GM18861 (cell line): ENCODE data around the gene DPH2.

Experiments
- ATAC-seq: cut with Tn5 transposase; IDR thresholded peaks from one replicate; pipeline ENCODE4 v1.9.1; 2021; ENCODE audit not compliant: unreplicated experiment

Gene DPH2

DNA sequence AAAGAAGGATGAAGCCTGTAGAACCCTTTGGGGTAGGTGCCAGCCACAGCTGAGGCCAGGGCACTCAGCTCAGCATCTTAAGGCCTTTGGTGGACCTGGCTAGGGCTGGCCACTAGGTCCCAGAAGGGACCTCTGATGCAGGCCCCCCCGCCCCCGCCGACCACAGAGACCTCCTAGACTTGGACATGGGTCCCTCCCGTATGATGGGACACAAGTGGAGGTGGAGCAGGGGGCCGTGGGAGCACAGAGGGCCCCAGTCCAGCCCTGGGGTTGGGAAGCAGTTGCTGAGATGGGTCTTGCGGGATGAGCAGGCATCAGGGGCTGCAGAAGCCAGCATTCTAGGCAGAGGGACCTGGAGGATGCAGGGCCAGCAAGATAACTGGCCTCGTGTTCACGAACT lies 12.4 kb downstream of the DPH2 start:
- no peak for ATAC-seq

DNA sequence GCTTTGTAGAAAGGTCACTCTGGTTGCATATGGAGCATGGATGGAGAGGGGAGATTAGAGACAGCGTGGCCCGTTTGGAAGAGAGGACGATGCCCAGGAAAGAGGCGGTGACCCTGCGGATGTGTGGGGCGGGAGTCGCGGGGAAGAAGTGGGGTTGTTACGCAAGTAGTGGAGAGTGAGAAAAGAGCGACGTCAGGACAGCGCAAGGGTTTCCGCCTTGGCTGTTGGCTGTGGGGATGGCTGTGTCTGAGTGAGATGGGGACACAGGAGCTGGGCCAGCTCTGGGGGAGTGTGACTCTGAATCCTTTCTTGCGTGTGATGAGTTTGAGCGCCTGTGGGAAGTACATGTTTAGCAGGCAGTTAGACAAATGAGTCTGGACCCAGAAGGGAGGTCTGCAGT lies 13.0 kb downstream of the DPH2 start:
- ATAC-seq = no peak

DNA sequence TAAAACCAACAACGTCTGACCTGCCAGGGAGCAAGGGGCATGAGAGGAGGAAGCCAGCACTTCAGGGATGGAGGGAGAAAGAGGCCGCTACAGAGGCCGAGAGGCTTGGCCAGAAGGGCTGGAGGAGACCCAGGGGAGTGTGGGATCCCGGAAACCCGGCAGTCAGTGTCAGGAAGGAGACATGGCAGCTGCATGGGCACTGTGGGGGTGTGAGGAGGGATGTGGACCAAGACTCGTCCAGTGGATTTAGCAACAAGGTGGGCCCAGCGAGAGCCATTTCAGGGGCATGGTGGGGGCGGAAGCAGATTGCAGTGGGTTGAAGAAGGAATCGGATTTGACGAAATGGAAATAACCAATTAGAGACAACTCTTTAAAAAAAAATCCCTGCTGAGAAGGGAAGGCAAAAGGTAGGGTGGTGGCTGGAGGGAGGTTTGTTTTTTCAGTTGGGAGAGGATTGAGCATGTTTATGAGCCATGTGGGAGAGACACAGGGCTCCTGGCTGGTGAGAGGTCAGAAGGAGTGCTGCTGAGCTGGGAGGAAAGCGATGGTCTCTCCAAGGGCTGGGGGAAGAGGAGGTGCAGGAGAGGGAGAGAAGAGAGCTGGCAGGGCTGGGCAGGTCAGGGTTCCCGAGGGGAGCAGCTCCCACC lies 13.6 kb downstream of the DPH2 start:
- no peak for ATAC-seq

DNA sequence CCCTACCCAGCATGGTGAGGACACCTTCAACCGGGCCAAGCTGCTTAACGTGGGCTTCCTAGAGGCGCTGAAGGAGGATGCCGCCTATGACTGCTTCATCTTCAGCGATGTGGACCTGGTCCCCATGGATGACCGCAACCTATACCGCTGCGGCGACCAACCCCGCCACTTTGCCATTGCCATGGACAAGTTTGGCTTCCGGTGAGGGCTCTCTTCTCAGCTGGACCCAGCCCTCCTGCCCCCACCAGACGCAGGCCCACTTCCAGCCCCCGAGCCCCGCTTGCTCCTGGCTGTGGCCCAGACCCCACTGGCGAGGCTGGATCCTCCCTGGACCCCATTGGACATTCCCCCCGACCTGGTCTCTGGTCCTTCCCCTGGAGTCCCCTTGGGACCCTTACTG lies 15.0 kb downstream of the DPH2 start:
- no peak for ATAC-seq

DNA sequence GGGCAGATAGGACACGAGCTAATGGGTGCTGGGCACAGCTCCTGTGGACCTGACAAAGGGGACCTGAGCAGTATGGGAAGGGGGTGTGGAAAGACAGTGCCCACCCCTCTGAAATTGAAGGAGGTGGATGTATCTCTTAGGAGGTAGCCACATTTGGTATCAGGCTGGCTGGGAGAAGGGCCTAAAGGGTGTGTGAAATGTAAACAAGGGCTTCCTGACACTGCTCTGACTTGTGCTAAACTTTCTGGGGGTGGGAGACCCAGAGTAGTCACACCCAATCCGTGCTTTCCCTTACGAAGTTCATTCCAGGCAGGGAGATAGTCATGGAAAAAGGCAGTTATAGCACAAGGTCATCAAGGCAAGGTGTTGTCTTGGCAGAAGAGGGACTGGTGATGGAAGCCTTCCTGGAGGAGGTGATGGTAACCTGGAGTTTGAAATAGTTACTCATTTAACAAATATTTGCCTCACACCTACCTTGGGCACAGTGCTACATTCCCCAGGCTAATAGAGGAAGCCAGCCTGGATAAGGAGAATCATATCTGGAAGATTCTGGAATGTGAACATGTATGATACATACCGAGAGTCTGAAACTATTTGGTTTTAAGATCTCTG lies 16.3 kb downstream of the DPH2 start:
- no peak for ATAC-seq

DNA sequence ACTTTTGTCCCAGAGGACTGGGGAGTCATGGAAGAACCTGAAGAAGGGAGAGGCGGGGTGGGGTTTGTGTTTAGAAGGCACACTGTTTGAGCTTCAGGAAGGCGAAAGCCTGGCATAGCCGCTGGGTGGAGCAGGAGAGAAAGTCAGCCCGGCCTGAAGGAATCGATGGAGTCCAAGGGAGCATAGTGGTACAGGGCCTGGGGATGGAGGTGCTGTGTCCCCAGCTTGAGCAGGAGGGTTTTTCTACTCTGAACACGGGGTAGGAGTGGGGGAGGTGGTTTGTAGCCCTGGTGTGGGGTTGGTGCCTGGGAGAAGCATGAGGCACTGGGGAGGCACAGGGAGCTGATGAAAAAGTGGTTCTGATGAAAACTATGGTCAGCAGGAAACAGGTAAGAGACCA lies 16.9 kb downstream of the DPH2 start:
- no peak for ATAC-seq

DNA sequence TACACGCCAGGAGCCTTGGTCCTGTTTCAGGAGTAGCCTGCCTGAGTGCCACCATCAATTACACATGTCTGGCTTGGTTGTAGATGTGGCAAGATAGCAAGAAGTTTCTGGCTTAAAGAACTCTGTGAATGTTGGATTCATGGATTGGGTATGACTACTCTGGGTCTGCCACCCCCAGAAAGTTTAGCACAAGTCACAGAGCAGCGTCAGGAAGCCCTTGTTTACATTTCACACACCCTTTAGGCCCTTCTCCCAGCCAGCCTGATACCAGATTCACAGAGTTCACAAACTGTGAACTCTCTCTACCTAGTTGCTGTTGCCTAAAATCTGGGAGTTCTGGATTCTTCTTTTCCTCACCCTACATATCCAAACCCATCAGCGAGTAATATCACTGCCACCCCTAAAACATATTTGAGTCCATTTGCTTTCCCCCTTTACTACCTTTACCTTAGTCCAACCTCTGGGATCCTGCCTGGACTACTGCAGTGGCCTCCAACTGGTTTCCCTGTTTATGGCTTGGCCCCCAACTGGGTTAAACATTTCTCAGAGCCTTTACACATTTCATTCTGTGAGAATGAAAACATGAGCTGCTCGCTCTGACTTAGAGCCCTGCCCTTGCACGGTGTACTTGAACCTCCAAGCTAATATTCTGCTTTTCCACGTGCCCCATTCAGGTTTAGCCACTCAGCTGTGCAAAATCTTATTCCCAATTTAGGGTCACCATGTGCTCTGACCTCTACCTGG lies 17.5 kb downstream of the DPH2 start:
- no peak for ATAC-seq

DNA sequence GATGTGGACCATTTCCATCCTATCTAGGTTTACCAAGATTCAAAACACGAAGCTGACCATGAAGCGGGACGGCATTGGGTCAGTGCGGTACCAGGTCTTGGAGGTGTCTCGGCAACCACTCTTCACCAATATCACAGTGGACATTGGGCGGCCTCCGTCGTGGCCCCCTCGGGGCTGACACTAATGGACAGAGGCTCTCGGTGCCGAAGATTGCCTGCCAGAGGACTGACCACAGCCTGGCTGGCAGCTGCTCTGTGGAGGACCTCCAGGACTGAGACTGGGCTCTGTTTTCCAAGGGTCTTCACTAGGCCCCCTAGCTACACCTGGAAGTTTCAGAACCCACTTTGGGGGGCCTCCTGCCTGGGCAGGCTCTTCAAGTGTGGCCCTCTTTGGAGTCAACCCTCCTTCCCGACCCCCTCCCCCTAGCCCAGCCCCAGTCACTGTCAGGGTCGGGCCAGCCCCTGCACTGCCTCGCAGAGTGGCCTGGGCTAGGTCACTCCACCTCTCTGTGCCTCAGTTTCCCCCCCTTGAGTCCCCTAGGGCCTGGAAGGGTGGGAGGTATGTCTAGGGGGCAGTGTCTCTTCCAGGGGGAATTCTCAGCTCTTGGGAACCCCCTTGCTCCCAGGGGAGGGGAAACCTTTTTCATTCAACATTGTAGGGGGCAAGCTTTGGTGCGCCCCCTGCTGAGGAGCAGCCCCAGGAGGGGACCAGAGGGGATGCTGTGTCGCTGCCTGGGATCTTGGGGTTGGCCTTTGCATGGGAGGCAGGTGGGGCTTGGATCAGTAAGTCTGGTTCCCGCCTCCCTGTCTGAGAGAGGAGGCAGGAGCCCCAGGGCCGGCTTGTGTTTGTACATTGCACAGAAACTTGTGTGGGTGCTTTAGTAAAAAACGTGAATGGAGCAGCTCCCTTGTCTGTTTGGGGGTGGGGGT lies 20.7 kb downstream of the DPH2 start:
- no peak for ATAC-seq

DNA sequence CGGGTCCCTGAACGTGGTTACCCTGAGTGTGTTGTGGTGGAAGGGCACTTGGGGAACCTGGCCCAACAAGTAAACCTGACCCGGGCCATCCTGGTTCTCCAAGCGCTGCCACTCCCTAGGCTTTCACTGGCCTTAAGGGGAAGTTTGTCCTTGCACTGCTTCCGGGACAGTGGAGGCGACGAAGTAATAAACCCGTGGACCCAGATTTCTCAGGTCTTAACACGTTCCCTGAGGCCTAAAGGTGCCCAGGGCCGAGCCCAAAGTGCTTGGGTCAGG lies 21.3 kb downstream of the DPH2 start:
- ATAC-seq = no peak

DNA sequence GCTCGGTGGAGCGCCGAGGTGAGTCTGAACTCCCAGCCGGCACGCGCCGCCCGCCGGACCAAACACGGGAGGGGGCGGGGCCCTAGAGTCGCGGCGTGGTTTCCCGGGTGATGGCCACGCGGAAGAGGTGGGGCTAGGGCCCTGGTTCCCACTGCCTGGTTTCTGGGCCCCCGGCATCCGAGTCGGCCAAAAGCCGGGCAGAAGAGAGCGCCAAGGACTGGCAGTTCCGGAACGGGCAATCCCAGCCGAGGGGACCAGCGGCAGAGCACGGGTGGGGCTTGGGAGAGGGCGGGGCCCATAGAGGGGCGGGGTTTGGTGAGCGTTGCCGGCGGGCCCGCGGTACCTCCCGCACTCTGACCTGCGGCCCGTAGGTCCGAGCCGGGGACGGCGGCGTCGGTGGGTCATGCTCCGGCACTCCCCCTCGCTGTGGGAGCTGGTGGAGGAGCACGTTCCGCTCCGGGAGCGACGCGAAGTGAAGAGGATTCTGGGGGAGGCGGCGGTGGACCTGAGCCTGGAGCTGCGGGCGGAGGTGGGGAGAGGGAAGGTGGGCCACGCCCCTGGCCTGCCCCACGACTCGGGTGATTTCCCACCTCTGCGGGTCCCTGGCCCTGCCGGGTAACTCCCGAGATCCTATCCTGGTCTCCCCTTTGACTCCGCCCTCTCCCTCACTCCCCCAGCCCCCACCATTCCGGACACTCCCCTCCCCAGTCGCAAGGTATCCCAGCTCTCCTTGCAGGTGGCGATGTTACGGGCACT lies 21.8 kb downstream of the DPH2 start, which contains the start of gene CCDC24:
Gene CCDC24 (plus strand): TSS at position 124 of the 756 bp plus-strand sequence. CDS start 280 bp downstream, at position 404.
- no peak for ATAC-seq

DNA sequence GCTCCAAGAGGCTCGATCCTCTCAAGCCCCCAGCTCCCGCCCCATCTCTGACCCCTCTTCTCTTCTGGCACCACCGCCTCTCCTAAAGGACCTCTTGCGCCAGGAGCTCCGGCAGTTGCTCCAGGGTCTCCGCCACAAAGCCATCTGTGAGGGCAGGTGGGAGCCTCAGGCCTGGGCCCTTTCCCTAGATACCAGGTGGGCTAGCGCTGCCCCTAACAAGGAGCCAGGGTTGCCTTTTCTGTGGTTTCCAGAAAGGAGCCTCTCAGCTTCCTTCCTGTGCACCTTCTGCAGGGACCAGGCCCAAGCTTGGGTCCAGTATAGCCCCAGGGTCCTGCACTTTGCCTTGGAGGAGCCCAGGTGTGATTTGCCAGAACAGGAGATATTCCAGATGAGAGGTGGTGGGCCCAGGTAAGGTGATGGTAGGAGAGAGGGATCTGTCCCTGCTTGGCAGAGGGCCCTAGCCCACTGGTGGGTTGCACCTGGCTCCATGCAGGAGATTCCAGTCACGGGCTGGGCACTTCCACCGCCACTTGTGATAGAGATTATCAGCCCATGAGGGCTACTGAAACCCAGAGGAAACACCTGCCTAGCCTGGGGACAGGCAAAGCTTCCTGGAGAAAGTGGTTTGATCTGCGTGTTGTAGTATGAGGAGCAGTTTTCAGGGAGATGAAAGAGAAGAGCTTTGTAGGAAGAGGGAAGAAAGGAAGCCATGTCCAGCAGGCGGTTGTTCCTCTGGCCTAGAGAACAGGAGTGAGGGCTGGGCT lies 22.6 kb downstream of the DPH2 start:
- ATAC-seq = no peak

DNA sequence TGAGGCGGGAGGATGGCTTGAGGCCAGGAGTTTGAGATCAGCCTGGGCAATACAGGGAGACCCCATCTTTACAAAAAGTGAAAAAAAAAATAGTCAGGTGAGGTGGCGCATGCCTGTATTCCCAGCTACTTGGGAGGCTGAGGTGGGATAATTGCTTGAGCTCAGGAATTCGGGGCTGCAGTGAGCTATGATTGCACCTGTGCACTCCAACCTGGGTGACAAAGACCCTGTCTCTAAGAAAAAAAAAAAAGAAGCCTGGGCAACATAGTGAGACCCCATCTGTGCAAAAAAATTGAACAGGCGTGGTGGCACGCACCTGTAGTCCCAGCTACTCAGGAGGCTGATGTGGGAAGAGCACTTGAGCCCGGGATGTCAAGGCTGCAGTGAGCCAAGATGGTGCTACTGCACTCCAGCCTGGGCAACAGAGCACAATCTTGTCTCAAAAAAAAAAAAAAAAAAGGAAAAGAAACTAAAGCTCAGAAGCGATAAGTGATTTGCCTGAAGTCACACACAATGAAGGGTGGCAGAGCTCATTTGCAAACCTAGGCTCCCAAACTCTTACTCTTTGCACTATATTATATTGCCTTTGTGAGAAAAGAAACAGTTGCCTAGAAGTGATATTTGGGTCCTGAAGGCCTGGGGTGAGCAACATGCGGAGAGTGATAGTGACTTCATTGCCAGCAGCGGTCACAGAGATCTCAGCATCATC lies 23.6 kb downstream of the DPH2 start:
- no peak for ATAC-seq

DNA sequence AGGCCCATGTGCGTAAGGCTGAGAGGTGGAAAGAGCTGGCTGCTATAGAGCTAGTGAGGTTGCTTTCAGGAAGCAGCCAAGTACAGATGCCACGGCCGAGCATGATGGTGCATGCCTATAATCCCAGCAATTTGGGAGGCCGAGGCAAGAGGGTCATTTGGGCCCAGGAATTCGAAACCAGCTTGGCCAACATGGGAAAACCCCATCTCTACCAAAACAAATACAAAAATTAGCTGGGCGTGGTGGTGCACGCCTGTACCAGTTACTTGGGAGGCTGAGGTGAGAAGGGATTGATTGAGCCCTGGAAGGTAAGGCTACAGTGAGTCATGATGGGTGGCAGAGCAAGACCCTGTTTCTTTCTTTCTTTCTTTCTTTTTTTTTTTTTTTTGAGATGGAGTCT lies 24.3 kb downstream of the DPH2 start:
- no peak for ATAC-seq

DNA sequence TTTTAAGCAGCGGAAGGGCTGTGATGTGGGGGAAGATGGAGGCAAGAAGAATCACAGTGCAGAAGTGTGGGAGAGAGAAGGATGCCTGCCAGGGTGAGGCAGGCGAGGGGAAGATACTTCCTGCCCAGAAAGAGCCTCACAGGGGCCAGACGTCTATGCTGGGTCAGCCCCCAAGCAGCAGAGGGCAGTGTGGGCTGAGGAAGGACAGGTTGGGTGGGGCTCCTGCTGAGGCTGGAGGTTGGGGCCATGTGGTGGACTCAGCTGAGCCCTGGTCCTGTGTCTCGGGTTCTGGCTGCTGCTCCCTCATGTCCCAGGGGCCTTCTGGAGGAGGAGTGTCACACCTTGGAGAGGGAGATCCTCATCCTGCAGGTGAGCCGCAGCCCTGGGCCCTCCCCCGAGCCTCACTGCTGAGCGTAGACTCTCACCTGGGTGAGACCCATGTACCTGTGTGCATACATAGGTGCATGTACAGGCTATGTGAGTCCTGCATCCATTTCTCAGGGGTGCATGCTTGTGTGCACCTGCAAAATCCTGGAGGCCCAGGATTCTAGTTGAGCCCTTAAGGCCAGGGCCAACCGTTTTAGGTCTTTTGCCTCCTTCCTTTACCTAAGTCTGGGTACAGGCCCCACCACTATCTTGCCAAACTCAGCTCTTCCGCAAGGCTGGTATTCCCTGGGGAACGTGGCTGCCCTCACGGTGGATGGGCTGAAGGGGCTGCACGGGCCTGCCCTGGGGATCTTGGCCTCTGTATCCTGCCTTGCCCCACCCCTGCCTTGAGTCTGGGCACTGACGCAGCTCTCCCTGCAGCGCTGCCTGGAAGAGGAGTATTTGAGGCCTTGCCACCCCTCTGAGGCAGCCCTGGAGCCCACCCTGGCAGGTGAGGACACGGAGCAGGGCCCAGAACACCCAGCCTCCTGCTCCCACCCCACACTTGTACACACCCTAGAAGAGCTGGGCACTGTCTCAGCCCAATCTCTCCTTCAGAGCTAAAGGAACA lies 25.3 kb downstream of the DPH2 start:
- ATAC-seq = no peak

DNA sequence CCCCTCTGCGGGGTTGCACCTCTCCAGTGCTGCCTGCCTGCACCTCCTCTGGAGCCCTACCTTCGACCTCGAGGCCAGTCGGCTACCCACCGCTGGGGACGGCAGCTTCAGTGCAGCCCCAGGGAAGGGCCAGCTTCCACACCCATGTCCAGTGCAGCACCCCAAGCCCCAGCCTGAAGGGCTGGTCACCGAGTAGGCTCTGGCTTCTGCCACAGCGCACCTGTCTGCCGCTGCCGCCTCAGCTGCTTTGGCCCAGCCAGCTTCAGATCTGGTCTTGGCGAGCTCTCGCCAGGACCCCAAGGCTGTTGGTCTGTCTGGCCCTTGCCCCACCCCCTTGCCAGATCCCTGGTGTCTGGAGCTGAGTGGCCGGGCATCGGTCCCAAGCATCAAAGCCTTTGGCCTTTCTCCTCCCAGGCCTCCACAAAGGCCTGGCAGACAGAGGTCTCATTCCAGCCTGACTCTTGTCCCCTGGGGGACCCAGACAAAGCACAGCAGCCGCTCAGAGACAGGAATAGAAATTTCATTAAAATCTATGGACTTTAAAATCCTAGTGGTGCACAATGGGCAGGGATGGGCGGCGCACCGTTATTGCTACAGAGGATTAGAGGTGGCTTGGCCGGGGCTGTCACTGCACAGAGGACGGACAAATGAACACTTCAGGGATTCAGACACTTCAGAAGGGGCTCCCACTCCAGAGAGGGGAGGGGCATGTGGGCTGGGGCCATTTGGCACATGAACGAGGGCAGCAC lies 26.3 kb downstream of the DPH2 start:
- ATAC-seq = no peak

DNA sequence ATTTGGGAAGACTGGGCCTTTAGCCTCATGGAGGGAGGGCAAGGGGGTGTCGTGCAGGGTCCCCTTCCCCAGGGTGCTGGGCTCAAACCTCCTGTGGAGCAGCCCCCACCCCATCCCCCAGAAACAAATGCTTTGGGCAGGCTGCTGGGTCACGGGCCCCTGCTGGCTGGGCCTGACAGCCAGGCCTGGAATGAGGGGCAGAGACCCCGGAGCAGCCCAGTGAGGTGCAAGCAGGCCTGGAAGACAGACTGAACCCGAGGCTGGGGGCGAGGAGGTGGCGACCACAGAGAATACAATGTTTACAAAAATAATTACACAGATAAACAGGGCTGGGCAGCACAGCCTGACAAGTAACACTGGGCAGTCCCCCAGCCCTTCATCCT lies 26.9 kb downstream of the DPH2 start:
- no peak for ATAC-seq

DNA sequence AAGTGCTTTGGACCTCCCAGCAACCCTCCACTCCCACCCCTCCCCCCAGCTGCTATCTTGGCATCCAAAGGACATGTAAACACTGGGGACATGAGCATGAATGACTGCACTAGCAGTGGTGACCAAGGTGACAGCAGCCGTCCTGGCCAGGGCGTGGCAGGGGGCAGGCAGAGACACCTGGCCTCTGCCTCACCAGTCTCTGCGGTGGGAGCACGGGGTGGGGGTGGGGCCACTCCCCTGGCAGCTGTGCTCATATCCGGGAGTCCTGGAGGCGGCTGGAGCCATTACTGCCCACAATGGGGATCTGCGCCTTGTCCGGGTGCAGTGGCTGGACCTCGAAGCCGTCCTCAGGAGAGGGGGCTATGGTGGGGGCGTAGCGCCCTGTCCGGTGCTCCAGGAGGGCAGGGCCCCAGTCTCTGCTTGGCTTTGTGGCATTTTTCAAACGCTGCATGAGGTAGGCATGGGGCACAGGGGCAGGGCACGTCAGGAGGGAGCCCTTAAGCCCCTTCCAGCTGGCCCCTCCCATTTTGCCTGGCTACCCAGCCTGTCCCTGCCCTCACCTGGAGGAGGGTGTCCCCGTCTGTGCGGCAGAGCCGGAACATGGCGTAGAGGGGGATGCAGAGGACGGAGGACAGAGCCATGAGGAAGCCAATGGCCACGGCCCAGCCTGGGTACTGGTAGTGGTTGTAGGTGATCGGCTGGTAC lies 27.6 kb downstream of the DPH2 start:
- ATAC-seq = no peak
